HFFc6 (cell line): ENCODE measurements around the gene ITFG1. TPM values are rescaled to one million over a fixed set of nuclear protein-coding genes. Genes with fewer than 3 reads are reported as not detected.
"Not testable (repeated sequence)": the region's sequence is repeated elsewhere in the genome, so short reads cannot be mapped to it uniquely, and the experiment has no call there.

ENCODE experiments used
- DNase-seq: peaks from one replicate; pipeline ENCODE4 v3.0.0-alpha.2; 2018
- H3K27ac Mint-ChIP-seq: 2 replicates; pipeline ENCODE4 v1.8.0; 2020; ENCODE audit warnings: mild to moderate bottlenecking, mixed read lengths
- H3K27me3 Mint-ChIP-seq: 2 replicates; pipeline ENCODE4 v1.8.0; 2021; ENCODE audit warnings: mild to moderate bottlenecking, moderate library complexity, mixed read lengths; ENCODE audit not compliant: insufficient read depth
- H3K36me3 Mint-ChIP-seq: 2 replicates; pipeline ENCODE4 v1.8.0; 2021; ENCODE audit warnings: low read depth, mixed read lengths
- H3K4me1 Mint-ChIP-seq: 2 replicates; pipeline ENCODE4 v1.8.0; 2020; ENCODE audit warnings: low read depth, mixed read lengths
- H3K4me3 Mint-ChIP-seq: 2 replicates; pipeline ENCODE4 v1.8.0; 2020; ENCODE audit warnings: mild to moderate bottlenecking, moderate library complexity, mixed read lengths
- H3K9me3 Mint-ChIP-seq: 2 replicates; pipeline ENCODE4 v1.8.0; 2020; ENCODE audit warnings: mild to moderate bottlenecking, mixed read lengths
- CTCF ChIP-seq: fragments of 200-600 bp; sonication (generic); IDR thresholded peaks from 2 replicates; pipeline ENCODE4 v1.5.0; 2021; ENCODE audit warnings: antibody characterized with exemption, mild to moderate bottlenecking
- total RNA-seq, 6 experiments: library from RNA; stranded (reverse); fragmentation: NEBNext Ultra II Directional; extraction: Animal tissue kit (Norgen Biotek cat#: 25700); gene quantifications; 2 replicates in 1 of 6; 3 replicates in 5 of 6; pipeline ENCODE4 v1.2.3, GENCODE V29; 2021

The ITFG1 gene
- total RNA-seq, 6 experiments from 2014 or later, result 65.4 to 96.9 (median 79.4) TPM

- no peak overlapping the region for H3K27ac Mint-ChIP-seq
- peaks cover 5% of the 10 kb centered on the region; the same call in 1 of the 2 replicates for H3K36me3 Mint-ChIP-seq
- peaks cover 29% of the 10 kb centered on the region for H3K4me1 Mint-ChIP-seq
- no peak for TF ChIP-seq CTCF
- H3K9me3 Mint-ChIP-seq, result no peaks in the 10 kb centered on the region
- H3K4me3 Mint-ChIP-seq, result no peak overlapping the region
- DNase-seq, result no peak
- no peaks in the 10 kb centered on the region for H3K27me3 Mint-ChIP-seq
Measured at GRCh38 chr16:47480410-47480809, 19.5 kb upstream of the ITFG1 start.

- no peaks in the 10 kb centered on the region for H3K9me3 Mint-ChIP-seq
- no peak overlapping the region for H3K4me3 Mint-ChIP-seq
- no peaks in the 10 kb centered on the region for H3K27me3 Mint-ChIP-seq
- peaks cover 29% of the 10 kb centered on the region for H3K4me1 Mint-ChIP-seq
- DNase-seq, result peak; percentile 41
- H3K27ac Mint-ChIP-seq, result peak overlapping the region; percentile 26; the same call in 1 of the 2 replicates
- no peaks in the 10 kb centered on the region; the same call in 1 of the 2 replicates for H3K36me3 Mint-ChIP-seq
- TF ChIP-seq CTCF, result no peak
Measured at GRCh38 chr16:47477679-47478078, 16.8 kb upstream of the ITFG1 start.

- Mint-ChIP-seq H3K27ac (no peak overlapping the region), H3K9me3 (no peaks in the 10 kb centered on the region), H3K4me3 (no peak overlapping the region), H3K36me3 (no peaks in the 10 kb centered on the region; the same call in 1 of the 2 replicates), H3K4me1 (peaks cover 29% of the 10 kb centered on the region), H3K27me3 (no peaks in the 10 kb centered on the region)
- DNase-seq, result no peak
- TF ChIP-seq CTCF, result no peak
Measured at GRCh38 chr16:47476654-47477345, 15.9 kb upstream of the ITFG1 start.

- Mint-ChIP-seq H3K9me3 (no peaks in the 10 kb centered on the region), H3K27ac (peak overlapping the region; percentile 15; the same call in 1 of the 2 replicates), H3K4me3 (no peak overlapping the region), H3K36me3 (peaks cover 3% of the 10 kb centered on the region; the same call in 1 of the 2 replicates), H3K4me1 (peaks cover 29% of the 10 kb centered on the region), H3K27me3 (no peaks in the 10 kb centered on the region)
- peak; percentile 38 for DNase-seq
- TF ChIP-seq CTCF, result no peak
Measured at GRCh38 chr16:47475786-47476185, 14.9 kb upstream of the ITFG1 start.

- Mint-ChIP-seq H3K4me3 (no peak overlapping the region), H3K36me3 (0 out of 2 replicates have a peak, but pooled peaks cover 6% of the 10 kb centered on the region), H3K27ac (no peak overlapping the region), H3K4me1 (peaks cover 29% of the 10 kb centered on the region), H3K27me3 (no peaks in the 10 kb centered on the region), H3K9me3 (no peaks in the 10 kb centered on the region)
- no peak for TF ChIP-seq CTCF
- no peak for DNase-seq
Measured at GRCh38 chr16:47473792-47474191, 12.9 kb upstream of the ITFG1 start.

- not testable (repeated sequence) for H3K9me3 Mint-ChIP-seq, DNase-seq, H3K27me3 Mint-ChIP-seq, H3K27ac Mint-ChIP-seq, H3K36me3 Mint-ChIP-seq, H3K4me3 Mint-ChIP-seq
- peaks cover 29% of the 10 kb centered on the region for H3K4me1 Mint-ChIP-seq
Measured at GRCh38 chr16:47473004-47473403, 12.1 kb upstream of the ITFG1 start.
